SK-N-SH (cell line): ENCODE data around the gene NHS. TPM values are rescaled to one million over a fixed set of nuclear protein-coding genes. Genes with fewer than 3 reads are reported as not detected.
"Not testable (repeated sequence)": the region's sequence is repeated elsewhere in the genome, so short reads cannot be mapped to it uniquely, and the experiment has no call there.

ENCODE experiments used
- CTCF ChIA-PET: fragments of 300-600, 350-600 bp; formaldehyde crosslinking; extraction: SDS; loops from one replicate; lab custom pipeline; 2021; lab: Yijun Ruan, JAX
- POLR2A ChIA-PET: fragments of 350-600 bp; sonication (Branson Sonifier 250); formaldehyde crosslinking; extraction: SDS; loops from one replicate; lab custom pipeline; 2020; ENCODE audit warnings: antibody characterized with exemption, inconsistent platforms; lab: Yijun Ruan, JAX
- DNase-seq: peaks from one replicate; pipeline ENCODE4 v3.0.0; 2012
- H2AFZ ChIP-seq: fragments of 200-600 bp; sonication (generic); 2 replicates; pipeline ENCODE4 v1.8.1; 2016; ENCODE audit warnings: antibody characterized with exemption, mild to moderate bottlenecking, low read depth
- H3F3A ChIP-seq: fragments of 200-600 bp; sonication (generic); replicated peaks from 2 replicates; pipeline ENCODE3; 2016; ENCODE audit warnings: antibody characterized with exemption, mild to moderate bottlenecking; ENCODE audit not compliant: insufficient read depth
- H3K27ac ChIP-seq, 2 experiments: fragments of 200-500 bp in 1 of 2; fragments of 200-600 bp in 1 of 2; sonication (Bioruptor generic) in 1 of 2; sonication (generic), shearing (Covaris generic) in 1 of 2; 2 replicates each; pipeline versions ENCODE4 v1.5.1 to v1.6.1; 2014 to 2016; ENCODE audit warnings: low read depth in 2 of 2, inconsistent platforms in 1 of 2, low read length in 1 of 2, mild to moderate bottlenecking in 1 of 2, mixed read lengths in 1 of 2
- H3K27me3 ChIP-seq: fragments of 200-600 bp; sonication (generic), shearing (Covaris generic); 2 replicates; pipeline ENCODE4 v1.6.1; 2016; ENCODE audit warnings: mixed run types; ENCODE audit not compliant: insufficient read depth
- H3K36me3 ChIP-seq, 2 experiments: fragments of 200-500 bp in 1 of 2; fragments of 200-600 bp in 1 of 2; sonication (Bioruptor generic) in 1 of 2; sonication (generic) in 1 of 2; replicated peaks in 1 of 2; 2 replicates each; pipeline versions ENCODE3 to v1.5.1; 2014 to 2016; ENCODE audit warnings: low read length in 1 of 2, mild to moderate bottlenecking in 1 of 2; ENCODE audit not compliant: insufficient read depth in 2 of 2, control insufficient read depth in 1 of 2
- H3K4me1 ChIP-seq, 2 experiments: fragments of 200-500 bp in 1 of 2; fragments of 200-600 bp in 1 of 2; sonication (Bioruptor generic) in 1 of 2; sonication (generic), shearing (Covaris generic) in 1 of 2; 2 replicates each; pipeline versions ENCODE4 v1.5.1 to v1.6.1; 2014 to 2016; ENCODE audit warnings: low read depth in 1 of 2, low read length in 1 of 2, mixed run types in 1 of 2; ENCODE audit not compliant: insufficient read depth in 2 of 2, control insufficient read depth in 1 of 2
- H3K4me2 ChIP-seq: fragments of 200-600 bp; sonication (generic), shearing (Covaris generic); 2 replicates; pipeline ENCODE4 v1.6.1; 2017; ENCODE audit warnings: mixed run types
- H3K4me3 ChIP-seq, 2 experiments: fragments of 200-500 bp in 1 of 2; fragments of 200-600 bp in 1 of 2; sonication (Bioruptor generic) in 1 of 2; sonication (generic), shearing (Covaris generic) in 1 of 2; 2 replicates each; pipeline versions ENCODE4 v1.5.1 to v1.8.1; 2014 to 2016; ENCODE audit warnings: low read depth in 2 of 2, inconsistent platforms in 1 of 2, low read length in 1 of 2, mild to moderate bottlenecking in 1 of 2, mixed read lengths in 1 of 2, moderate library complexity in 1 of 2
- H3K79me2 ChIP-seq: fragments of 200-600 bp; sonication (generic); 2 replicates; pipeline ENCODE4 v1.8.1; 2017; ENCODE audit warnings: mild to moderate bottlenecking; ENCODE audit not compliant: insufficient read depth
- H3K9ac ChIP-seq: fragments of 200-600 bp; sonication (generic); 2 replicates; pipeline ENCODE4 v1.6.1; 2017; ENCODE audit warnings: mixed run types
- H3K9me2 ChIP-seq: fragments of 200-600 bp; sonication (generic); 2 replicates; pipeline ENCODE4 v1.6.1; 2017; ENCODE audit warnings: mixed run types
- H3K9me3 ChIP-seq: fragments of 200-600 bp; sonication (generic); 2 replicates; pipeline ENCODE4 v1.6.1; 2017; ENCODE audit warnings: mixed run types, mild to moderate bottlenecking, moderate library complexity
- H4K20me1 ChIP-seq: fragments of 200-600 bp; sonication (generic); 2 replicates; pipeline ENCODE4 v1.6.1; 2017; ENCODE audit warnings: mild to moderate bottlenecking, mixed run types; ENCODE audit not compliant: insufficient read depth
- CHD2 ChIP-seq: fragments of 150-350 bp; IDR thresholded peaks from 2 replicates; pipeline ENCODE4 v1.6.1; 2018; ENCODE audit warnings: low read length; ENCODE audit not compliant: partially characterized antibody
- CTCF ChIP-seq: fragments of 200-600 bp; sonication (generic); IDR thresholded peaks from 2 replicates; pipeline ENCODE4 v1.6.1; 2017; ENCODE audit warnings: antibody characterized with exemption, mild to moderate bottlenecking, moderate library complexity
- FOXJ3 ChIP-seq: sonication (generic); formaldehyde crosslinking; IDR thresholded peaks from 2 replicates; pipeline ENCODE4 v1.5.1; 2020; ENCODE audit warnings: mild to moderate bottlenecking, missing genetic modification reagents
- FOXM1 ChIP-seq: IDR thresholded peaks from 2 replicates; pipeline ENCODE4 v1.4.0; 2012; ENCODE audit warnings: low read depth, mild to moderate bottlenecking
- GATA2 ChIP-seq: sonication (generic); formaldehyde crosslinking; IDR thresholded peaks from 2 replicates; pipeline ENCODE4 v1.5.0; 2020; ENCODE audit warnings: mild to moderate bottlenecking, missing genetic modification reagents
- MAX ChIP-seq: IDR thresholded peaks from 2 replicates; pipeline ENCODE4 v1.4.0; 2012; ENCODE audit warnings: low read depth
- NFIC ChIP-seq: IDR thresholded peaks from 2 replicates; pipeline ENCODE4 v1.4.0; 2012; ENCODE audit warnings: borderline replicate concordance
- NRF1 ChIP-seq: IDR thresholded peaks from 2 replicates; pipeline ENCODE4 v1.6.1; 2012; ENCODE audit warnings: low read depth, mild to moderate bottlenecking, low read length
- PBX3 ChIP-seq: IDR thresholded peaks from 2 replicates; pipeline ENCODE4; 2012
- POLR2AphosphoS5 ChIP-seq: IDR thresholded peaks from 2 replicates; pipeline ENCODE4 v1.6.1; 2012; ENCODE audit warnings: low read depth, low read length
- RAD21 ChIP-seq: IDR thresholded peaks from 2 replicates; pipeline ENCODE4 v1.6.1; 2012; ENCODE audit warnings: mild to moderate bottlenecking, low read length
- SMC3 ChIP-seq: IDR thresholded peaks from 2 replicates; pipeline ENCODE4 v1.6.1; 2012; ENCODE audit warnings: low read depth, low read length, improper control_type of control experiment
- YY1 ChIP-seq: IDR thresholded peaks from 2 replicates; pipeline ENCODE4 v1.4.0; 2012; ENCODE audit warnings: low read depth, mild to moderate bottlenecking
- ZBTB33 ChIP-seq: IDR thresholded peaks from 2 replicates; pipeline ENCODE4 v1.4.0; 2012; ENCODE audit warnings: low read depth, borderline replicate concordance
- WGBS: methylation state at CpG from one replicate; pipeline ENCODE4 v1.1.6; 2017; ENCODE audit warnings: low lambda C conversion rate; 5-methylcytosine and 5-hydroxymethylcytosine counted together
- polyA plus RNA-seq, 3 experiments: library from polyadenylated mRNA; depleted of rRNA; stranded (reverse); fragments of >200 nt; gene quantifications; 2 replicates each; pipeline ENCODE4 v1.2.3, GENCODE V29; 2012

The NHS gene
- polyA plus RNA-seq, 1 of the 3 experiments (the other 2 are of a cell fraction): 1.0 TPM

- TF ChIP-seq FOXM1 (0 out of 2 replicates have a peak, but pooled peaks have one; percentile 44), PBX3 (peak; percentile 91), MAX (peak; percentile 30; the same call in 1 of the 2 replicates), FOXJ3 (no peak), GATA2 (no peak)
These were observed 67.0 kb downstream of the NHS start (continued) for GRCh38 chrX:17441965-17442364.

- Histone ChIP-seq H3K27me3 (no peaks in the 10 kb centered on the region), H3K9ac (no peak overlapping the region), H2AFZ (no peak overlapping the region), H3K4me2 (no peak overlapping the region), H3K4me1 (peaks cover 0 to 5% of the 10 kb centered on the region in 2 experiments; a peak in 2 of 4 replicates), H3K36me3 (no peaks in the 10 kb centered on the region), H3K79me2 (no peaks in the 10 kb centered on the region), H4K20me1 (no peaks in the 10 kb centered on the region), H3K4me3 (no peak overlapping the region), H3F3A (peaks cover 11% of the 10 kb centered on the region), H3K9me2 (no peaks in the 10 kb centered on the region), H3K27ac (no peak overlapping the region), H3K9me3 (no peaks in the 10 kb centered on the region)
- no peak for TF ChIP-seq NFIC
- TF ChIP-seq RAD21: no peak
- TF ChIP-seq ZBTB33: no peak
- TF ChIP-seq MAX: no peak
- no peak for TF ChIP-seq CHD2
- no peak for TF ChIP-seq YY1
- no peak for TF ChIP-seq NRF1
- TF ChIP-seq SMC3: no peak
- no peak for TF ChIP-seq GATA2
- POLR2A ChIA-PET: no interaction called here
- CTCF ChIA-PET: no interaction called here
- 55% methylated on average over 3 of the region's 3 CpGs for WGBS
- no peak for DNase-seq
These were observed 67.9 kb downstream of the NHS start for GRCh38 chrX:17442898-17443297.

GRCh38 chrX:17443556-17443955 lies 68.6 kb downstream of the NHS start:
- H3K9ac ChIP-seq: no peak overlapping the region
- H3K36me3 ChIP-seq: no peaks in the 10 kb centered on the region
- ChIA-PET POLR2A (no interaction called here), CTCF (interaction anchor here (1.1 kb wide), 1 partner anchor 201 kb away, joined by 3 read pairs; no protein-coding TSS in a partner anchor)
- H3K27me3 ChIP-seq: no peaks in the 10 kb centered on the region
- no peaks in the 10 kb centered on the region for H3K9me3 ChIP-seq
- H4K20me1 ChIP-seq: no peaks in the 10 kb centered on the region
- no peaks in the 10 kb centered on the region for H3K79me2 ChIP-seq
- no peak overlapping the region for H2AFZ ChIP-seq
- H3K9me2 ChIP-seq: no peaks in the 10 kb centered on the region
- H3K4me3 ChIP-seq: no peak overlapping the region
- DNase-seq: no peak
- no peak overlapping the region for H3K4me2 ChIP-seq
- WGBS: 69% methylated on average over 4 of the region's 4 CpGs
- H3F3A ChIP-seq: peaks cover 11% of the 10 kb centered on the region
- TF ChIP-seq CTCF: no peak
- no peak for TF ChIP-seq POLR2AphosphoS5
- no peak for TF ChIP-seq YY1
- TF ChIP-seq FOXM1: no peak
- peaks cover 0 to 5% of the 10 kb centered on the region in 2 experiments; a peak in 2 of 4 replicates for H3K4me1 ChIP-seq
- H3K27ac ChIP-seq: no peak overlapping the region

- H4K20me1 ChIP-seq, POLR2A ChIA-PET, H3K4me3 ChIP-seq, H3K9me3 ChIP-seq, H3K36me3 ChIP-seq, H3K9me2 ChIP-seq, H3K4me1 ChIP-seq, H2AFZ ChIP-seq, DNase-seq, H3K27ac ChIP-seq, H3K9ac ChIP-seq, H3K27me3 ChIP-seq, H3K79me2 ChIP-seq, H3K4me2 ChIP-seq: not testable (repeated sequence)
- 51% methylated on average over 5 of the region's 5 CpGs for WGBS
- CTCF ChIA-PET: interaction anchor here (0.8 to 1.2 kb wide), 2 partner anchors 117 to 204 kb away, joined by 3 read pairs; no protein-coding TSS in a partner anchor
- H3F3A ChIP-seq: peaks cover 11% of the 10 kb centered on the region
These were observed 71.3 kb downstream of the NHS start for GRCh38 chrX:17446269-17446668.
